Duodenal mucosa (tissue), 2 donors: ENCODE measurements around the gene CLMP.

ENCODE experiments used
- H3K27ac ChIP-seq: one replicate; pipeline ENCODE4 v1.7.0; 2013; ENCODE audit warnings: low read depth, low read length
- H3K27me3 ChIP-seq, 2 donors: one replicate each; pipeline ENCODE4 v1.7.0; 2013; ENCODE audit warnings: low read length in 2 of 2, control low read depth in 1 of 2; ENCODE audit not compliant: insufficient read depth in 2 of 2, control insufficient read depth in 1 of 2
- H3K36me3 ChIP-seq, 2 donors: one replicate each; pipeline ENCODE4 v1.7.0; 2013; ENCODE audit warnings: low read length in 2 of 2, control low read depth in 1 of 2; ENCODE audit not compliant: insufficient read depth in 2 of 2, control insufficient read depth in 1 of 2
- H3K4me1 ChIP-seq, 2 donors: one replicate each; pipeline ENCODE4 v1.7.0; 2013; ENCODE audit warnings: low read length in 2 of 2, control low read depth in 1 of 2; ENCODE audit not compliant: insufficient read depth in 2 of 2, control insufficient read depth in 1 of 2
- H3K4me3 ChIP-seq, 2 donors: one replicate each; pipeline ENCODE4 v1.7.0; 2013; ENCODE audit warnings: low read length in 2 of 2, low read depth in 1 of 2
- H3K9ac ChIP-seq, 2 donors: one replicate each; pipeline ENCODE4 v1.7.0; 2013; ENCODE audit warnings: low read length in 2 of 2, low read depth in 1 of 2
- H3K9me3 ChIP-seq, 2 donors: one replicate each; pipeline ENCODE4 v1.7.0; 2013; ENCODE audit warnings: low read length in 2 of 2, control low read depth in 1 of 2; ENCODE audit not compliant: control insufficient read depth in 1 of 2

Gene CLMP

DNA sequence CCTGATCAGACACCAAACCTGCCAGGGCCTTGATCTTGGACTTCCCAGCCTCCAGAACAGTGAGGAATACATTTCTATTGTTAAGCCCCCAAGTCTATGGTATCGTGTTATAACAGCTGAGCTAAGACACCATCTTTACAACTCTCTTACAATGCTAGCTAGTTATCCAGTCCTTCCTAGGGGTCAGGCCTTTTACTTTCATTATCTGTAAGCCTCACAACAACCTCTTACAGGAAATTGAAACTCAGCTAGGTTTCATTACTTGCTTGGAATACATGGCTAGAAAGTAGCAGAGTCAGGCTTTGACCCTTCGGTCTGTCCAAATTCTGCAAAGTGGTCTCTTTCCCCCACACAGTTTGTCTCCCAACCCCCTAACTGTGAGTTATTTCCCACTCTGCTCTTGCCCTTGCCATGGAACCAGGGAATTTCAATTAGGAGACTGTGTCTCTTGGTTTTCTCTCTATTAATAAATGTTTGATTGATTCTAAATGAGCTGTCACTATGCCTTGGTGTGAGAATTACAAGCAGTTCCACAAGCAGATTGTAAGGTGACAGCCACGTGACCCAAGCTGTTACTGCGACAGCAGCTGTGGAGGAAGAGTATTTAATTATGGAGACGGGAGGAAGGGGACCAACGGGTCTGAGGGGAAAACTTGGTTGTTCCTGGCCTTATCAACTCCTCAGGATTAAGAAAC lies 38.4 kb upstream of the CLMP start:
- Histone ChIP-seq H3K4me3 (no peak overlapping the region), H3K27ac (no peak overlapping the region), H3K9me3 (no peaks in the 10 kb centered on the region), H3K27me3 (no peaks in the 10 kb centered on the region), H3K4me1 (peaks cover 13 to 16% of the 10 kb centered on the region in 2 donors), H3K36me3 (no peaks in the 10 kb centered on the region), H3K9ac (peak overlapping the region in 1 of 2 donors; percentile 16)

- H3K9ac ChIP-seq: no peak overlapping the region
- no peaks in the 10 kb centered on the region for H3K27me3 ChIP-seq
- no peak overlapping the region for H3K4me3 ChIP-seq
- no peaks in the 10 kb centered on the region for H3K36me3 ChIP-seq
- H3K27ac ChIP-seq: no peak overlapping the region
- H3K9me3 ChIP-seq: no peaks in the 10 kb centered on the region
- H3K4me1 ChIP-seq: peaks cover 13 to 16% of the 10 kb centered on the region in 2 donors
Observed at GRCh38 chr11:123231777-123232176, 36.7 kb upstream of the CLMP start.

DNA sequence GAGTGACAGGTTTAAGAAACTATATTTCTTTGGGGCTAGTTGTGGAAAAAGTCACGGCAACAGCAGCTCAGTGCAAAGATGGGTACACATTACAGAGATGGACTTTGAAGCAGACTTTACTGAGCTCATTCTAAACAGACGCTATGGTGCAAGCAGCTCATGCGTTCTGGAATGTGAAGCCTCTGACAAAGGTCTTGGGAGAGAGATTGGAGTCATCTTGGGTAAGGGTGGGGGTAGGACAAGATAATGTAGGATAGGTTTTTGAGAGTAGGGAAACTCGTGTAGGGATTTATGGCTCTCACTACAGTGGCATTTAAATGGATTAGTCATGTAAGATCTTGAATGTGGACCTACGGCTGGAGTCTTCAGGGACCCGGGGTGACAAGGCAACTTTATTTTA lies 36.2 kb upstream of the CLMP start:
- Histone ChIP-seq H3K36me3 (no peaks in the 10 kb centered on the region), H3K9me3 (no peaks in the 10 kb centered on the region), H3K4me1 (peaks cover 13 to 16% of the 10 kb centered on the region in 2 donors), H3K27ac (no peak overlapping the region), H3K4me3 (no peak overlapping the region), H3K27me3 (no peaks in the 10 kb centered on the region), H3K9ac (no peak overlapping the region)

GRCh38 chr11:123230346-123230745 lies 35.3 kb upstream of the CLMP start:
- peaks cover 13 to 16% of the 10 kb centered on the region in 2 donors for H3K4me1 ChIP-seq
- H3K4me3 ChIP-seq: no peak overlapping the region
- no peaks in the 10 kb centered on the region for H3K27me3 ChIP-seq
- H3K36me3 ChIP-seq: no peaks in the 10 kb centered on the region
- H3K9me3 ChIP-seq: no peaks in the 10 kb centered on the region
- no peak overlapping the region for H3K9ac ChIP-seq
- H3K27ac ChIP-seq: no peak overlapping the region

DNA sequence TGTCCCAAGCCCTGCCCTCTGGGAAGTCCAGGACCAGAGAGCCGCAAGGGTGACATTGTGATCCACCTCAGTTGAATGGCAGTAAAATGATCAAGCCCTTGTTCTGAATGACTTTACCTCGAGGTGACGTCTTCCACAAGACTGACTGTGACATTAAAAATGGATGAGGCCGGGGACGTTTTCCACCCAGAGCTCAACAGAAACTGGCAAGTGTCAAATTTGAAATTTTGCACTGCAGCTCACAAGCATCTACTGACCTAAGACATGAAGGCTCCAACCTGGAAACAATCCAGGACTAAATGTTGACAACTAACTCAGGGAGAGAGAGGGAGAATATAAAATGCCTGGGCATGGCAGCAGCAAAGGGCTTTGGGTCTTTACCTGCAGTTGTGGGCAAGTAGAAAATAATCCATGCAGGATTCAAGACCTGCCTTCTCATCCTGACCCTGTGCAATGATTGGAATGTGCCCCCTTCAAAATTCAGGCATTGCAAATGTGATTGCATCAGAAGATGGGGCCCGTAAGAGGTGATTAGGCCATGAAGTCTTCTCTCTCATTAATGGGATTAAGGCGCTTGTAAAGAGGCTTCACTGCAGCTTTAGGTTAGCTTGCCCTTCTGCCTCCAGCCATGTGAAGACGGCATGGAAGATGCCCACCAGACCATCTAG lies 33.6 kb upstream of the CLMP start:
- Histone ChIP-seq H3K9me3 (no peaks in the 10 kb centered on the region), H3K4me3 (no peak overlapping the region)

DNA sequence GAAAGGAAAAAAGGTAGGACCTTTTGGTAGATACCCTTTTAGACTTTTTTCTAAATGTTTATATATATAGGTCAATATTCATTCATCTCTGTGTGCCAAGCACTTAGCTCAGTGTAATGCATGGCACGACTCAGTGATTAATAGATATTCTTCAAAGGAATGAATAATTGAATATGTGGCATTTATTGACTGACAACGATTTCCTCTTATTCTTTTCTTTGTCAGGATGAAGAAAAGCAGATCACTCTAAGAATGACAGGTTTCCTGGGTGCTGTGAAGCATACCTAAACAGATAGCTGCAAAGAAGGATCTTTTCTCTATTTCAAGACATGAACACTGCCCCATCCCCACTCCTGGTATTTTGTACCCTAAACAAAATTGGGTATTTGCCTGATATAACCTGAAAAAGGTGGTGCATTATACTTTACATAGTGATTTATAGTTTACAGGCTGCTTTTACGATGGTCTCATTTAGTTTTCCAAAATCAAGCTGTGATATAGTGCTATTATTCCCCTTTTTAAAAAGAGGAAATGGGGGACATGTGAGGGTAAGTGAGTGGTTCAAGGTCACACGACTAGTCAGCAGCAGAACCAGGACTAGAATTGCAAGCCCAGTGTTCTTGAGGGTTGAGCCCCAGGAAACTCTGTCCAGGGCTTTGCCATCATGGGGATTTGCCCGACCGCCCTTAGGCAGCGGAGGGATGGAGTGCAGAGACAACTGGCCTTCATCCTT lies 32.9 kb upstream of the CLMP start:
- H3K4me1 ChIP-seq: peaks cover 7 to 10% of the 10 kb centered on the region in 2 donors
- no peak overlapping the region for H3K9ac ChIP-seq
- H3K27me3 ChIP-seq: no peaks in the 10 kb centered on the region
- H3K27ac ChIP-seq: no peak overlapping the region
- H3K4me3 ChIP-seq: no peak overlapping the region
- H3K9me3 ChIP-seq: no peaks in the 10 kb centered on the region
- H3K36me3 ChIP-seq: no peaks in the 10 kb centered on the region

More for the DNA sequence above, 33.6 kb upstream of the CLMP start:
- Histone ChIP-seq H3K36me3 (no peaks in the 10 kb centered on the region), H3K27ac (no peak overlapping the region), H3K4me1 (peaks cover 13 to 17% of the 10 kb centered on the region in 2 donors), H3K27me3 (no peaks in the 10 kb centered on the region), H3K9ac (no peak overlapping the region)

DNA sequence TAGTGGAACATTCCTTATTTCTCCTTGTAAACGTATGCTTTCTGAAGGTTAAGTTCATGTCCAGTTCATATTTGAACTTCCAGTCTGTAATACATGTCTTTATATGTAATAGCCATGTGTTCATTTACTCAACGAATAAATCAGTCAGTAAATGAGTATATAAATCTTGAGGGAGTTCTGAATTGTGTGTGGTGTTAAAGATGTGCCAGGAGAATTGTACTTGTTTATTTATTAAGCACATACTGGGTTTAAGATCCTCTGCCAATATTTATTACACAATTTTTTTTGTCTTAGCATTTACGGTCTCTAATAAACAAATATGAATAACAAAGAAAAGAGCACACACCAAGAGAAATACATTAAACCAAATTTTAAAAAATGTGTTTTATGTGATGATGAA lies 26.5 kb upstream of the CLMP start:
- peaks cover 0 to 2% of the 10 kb centered on the region in 2 donors for H3K9me3 ChIP-seq
- no peak overlapping the region for H3K4me3 ChIP-seq
- H3K4me1 ChIP-seq: peaks cover 19 to 26% of the 10 kb centered on the region in 2 donors
- no peaks in the 10 kb centered on the region for H3K36me3 ChIP-seq
- H3K27me3 ChIP-seq: no peaks in the 10 kb centered on the region
- no peak overlapping the region for H3K9ac ChIP-seq
- H3K27ac ChIP-seq: no peak overlapping the region

- no peak overlapping the region for H3K4me3 ChIP-seq
- H3K27me3 ChIP-seq: no peaks in the 10 kb centered on the region
- no peak overlapping the region for H3K27ac ChIP-seq
- H3K9me3 ChIP-seq: peaks cover 0 to 2% of the 10 kb centered on the region in 2 donors
- peaks cover 19 to 26% of the 10 kb centered on the region in 2 donors for H3K4me1 ChIP-seq
- no peak overlapping the region for H3K9ac ChIP-seq
- no peaks in the 10 kb centered on the region for H3K36me3 ChIP-seq
Observed at GRCh38 chr11:123221096-123221561, 26.1 kb upstream of the CLMP start.

- H3K27me3 ChIP-seq: no peaks in the 10 kb centered on the region
- no peaks in the 10 kb centered on the region for H3K36me3 ChIP-seq
- H3K9me3 ChIP-seq: peaks cover 0 to 2% of the 10 kb centered on the region in 2 donors
- H3K27ac ChIP-seq: no peak overlapping the region
- no peak overlapping the region for H3K4me3 ChIP-seq
- peaks cover 19 to 21% of the 10 kb centered on the region in 2 donors for H3K4me1 ChIP-seq
- no peak overlapping the region for H3K9ac ChIP-seq
Observed at GRCh38 chr11:123219066-123219690, 24.1 kb upstream of the CLMP start.
